Endothelial cell (in vitro differentiated cells): ENCODE results near the gene FSD1. TPM values are rescaled to one million over a fixed set of nuclear protein-coding genes. Genes with fewer than 3 reads are reported as not detected.
A peak's percentile ranks its signal among the peaks of the same experiment; 100 is the strongest.

Source experiments
- DNase-seq: peaks from one replicate; pipeline ENCODE4 v3.0.0; 2021; ENCODE audit warnings: low spot score
- H3K27ac Mint-ChIP-seq: one replicate; pipeline ENCODE4 v1.8.0; 2021; ENCODE audit warnings: mixed read lengths, inconsistent platforms; ENCODE audit not compliant: unreplicated experiment
- H3K27me3 Mint-ChIP-seq: one replicate; pipeline ENCODE4 v1.8.0; 2021; ENCODE audit warnings: mild to moderate bottlenecking, moderate library complexity, mixed read lengths, inconsistent platforms; ENCODE audit not compliant: unreplicated experiment
- H3K36me3 Mint-ChIP-seq: one replicate; pipeline ENCODE4 v1.8.0; 2021; ENCODE audit warnings: mild to moderate bottlenecking, low read depth, mixed read lengths, inconsistent platforms; ENCODE audit not compliant: unreplicated experiment
- H3K4me1 Mint-ChIP-seq: one replicate; pipeline ENCODE4 v1.8.0; 2021; ENCODE audit warnings: mild to moderate bottlenecking, mixed read lengths, inconsistent platforms; ENCODE audit not compliant: unreplicated experiment
- H3K4me3 Mint-ChIP-seq: one replicate; pipeline ENCODE4 v1.8.0; 2021; ENCODE audit warnings: mild to moderate bottlenecking, mixed read lengths, inconsistent platforms; ENCODE audit not compliant: unreplicated experiment
- H3K9me3 Mint-ChIP-seq: one replicate; pipeline ENCODE4 v1.8.0; 2021; ENCODE audit warnings: mixed read lengths, inconsistent platforms; ENCODE audit not compliant: unreplicated experiment
- total RNA-seq: library from RNA; stranded (reverse); fragmentation: NEBNext Ultra II Directional; extraction: Animal tissue kit (Norgen Biotek cat#: 25700); gene quantifications from one replicate; pipeline ENCODE4 v1.2.1, GENCODE V29; 2021; ENCODE audit not compliant: unreplicated experiment
- TF ChIP-seq, protein P1 (sequence below): fragments of 200-600 bp; sonication (generic); IDR thresholded peaks from one replicate; pipeline ENCODE4 v1.5.0; 2021; ENCODE audit warnings: antibody characterized with exemption; ENCODE audit not compliant: unreplicated experiment

Gene FSD1
- total RNA-seq, 1 donor from 2014 or later: 19.0 TPM

- H3K4me1 Mint-ChIP-seq: no peaks in the 10 kb centered on the region
- no peaks in the 10 kb centered on the region for H3K9me3 Mint-ChIP-seq
- TF ChIP-seq, protein P1, sequence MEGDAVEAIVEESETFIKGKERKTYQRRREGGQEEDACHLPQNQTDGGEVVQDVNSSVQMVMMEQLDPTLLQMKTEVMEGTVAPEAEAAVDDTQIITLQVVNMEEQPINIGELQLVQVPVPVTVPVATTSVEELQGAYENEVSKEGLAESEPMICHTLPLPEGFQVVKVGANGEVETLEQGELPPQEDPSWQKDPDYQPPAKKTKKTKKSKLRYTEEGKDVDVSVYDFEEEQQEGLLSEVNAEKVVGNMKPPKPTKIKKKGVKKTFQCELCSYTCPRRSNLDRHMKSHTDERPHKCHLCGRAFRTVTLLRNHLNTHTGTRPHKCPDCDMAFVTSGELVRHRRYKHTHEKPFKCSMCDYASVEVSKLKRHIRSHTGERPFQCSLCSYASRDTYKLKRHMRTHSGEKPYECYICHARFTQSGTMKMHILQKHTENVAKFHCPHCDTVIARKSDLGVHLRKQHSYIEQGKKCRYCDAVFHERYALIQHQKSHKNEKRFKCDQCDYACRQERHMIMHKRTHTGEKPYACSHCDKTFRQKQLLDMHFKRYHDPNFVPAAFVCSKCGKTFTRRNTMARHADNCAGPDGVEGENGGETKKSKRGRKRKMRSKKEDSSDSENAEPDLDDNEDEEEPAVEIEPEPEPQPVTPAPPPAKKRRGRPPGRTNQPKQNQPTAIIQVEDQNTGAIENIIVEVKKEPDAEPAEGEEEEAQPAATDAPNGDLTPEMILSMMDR: no peak
- peaks cover 4% of the 10 kb centered on the region for H3K36me3 Mint-ChIP-seq
- no peak overlapping the region for H3K27ac Mint-ChIP-seq
- peak overlapping the region; percentile 25 for H3K4me3 Mint-ChIP-seq
- no peak for DNase-seq
- peaks cover 3% of the 10 kb centered on the region for H3K27me3 Mint-ChIP-seq
These were observed 1.3 kb downstream of the FSD1 start for GRCh38 chr19:4305659-4306058.

DNA sequence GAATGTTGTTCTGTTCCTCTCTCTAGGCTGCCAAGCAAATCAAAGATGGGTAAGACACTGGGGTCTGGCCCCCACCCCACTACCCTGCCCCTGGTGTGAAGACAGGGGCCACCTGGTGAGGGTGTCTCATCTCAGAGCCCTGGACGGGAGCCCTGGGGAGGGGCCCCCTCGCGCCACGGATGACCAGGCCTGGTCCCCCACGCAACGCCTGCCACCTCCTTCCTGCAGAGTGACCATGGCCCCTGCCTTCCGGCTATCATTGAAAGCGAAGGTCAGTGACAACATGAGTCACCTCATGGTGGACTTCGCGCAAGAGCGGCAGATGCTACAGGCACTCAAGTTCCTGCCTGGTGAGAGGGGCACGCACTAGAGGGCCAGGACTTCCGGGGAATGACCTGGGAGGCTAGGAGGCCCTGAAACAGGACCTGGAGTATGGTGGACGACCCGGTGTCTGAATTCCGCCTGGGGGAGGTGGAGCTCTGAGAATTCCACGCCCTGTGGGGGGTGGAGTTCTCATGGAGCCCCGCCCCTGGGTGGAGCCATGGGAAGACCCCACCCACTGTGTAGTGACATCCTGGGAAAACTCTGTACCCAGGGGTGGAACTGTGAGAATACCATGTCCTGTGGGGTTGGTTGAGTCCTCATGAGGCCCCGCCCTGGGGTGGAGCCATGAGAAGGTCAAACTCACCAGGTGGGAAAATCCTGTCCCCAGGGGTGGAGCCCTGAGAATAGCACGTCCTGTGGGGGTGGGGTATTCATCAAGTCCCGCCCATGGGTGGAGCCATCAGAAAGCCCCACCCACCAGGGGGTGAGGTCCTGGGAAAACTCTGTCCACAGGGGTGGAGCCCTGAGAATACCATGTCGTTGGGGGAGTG lies 6.1 kb downstream of the FSD1 start:
- no peaks in the 10 kb centered on the region for H3K27me3 Mint-ChIP-seq
- no peaks in the 10 kb centered on the region for H3K9me3 Mint-ChIP-seq
- H3K4me3 Mint-ChIP-seq: no peak overlapping the region
- DNase-seq: no peak
- H3K36me3 Mint-ChIP-seq: peaks cover 4% of the 10 kb centered on the region
- no peak overlapping the region for H3K27ac Mint-ChIP-seq
- H3K4me1 Mint-ChIP-seq: peaks cover 5% of the 10 kb centered on the region
- TF ChIP-seq, protein P1: no peak

- Mint-ChIP-seq H3K9me3 (no peaks in the 10 kb centered on the region), H3K36me3 (peaks cover 14% of the 10 kb centered on the region), H3K27me3 (peaks cover 2% of the 10 kb centered on the region), H3K27ac (no peak overlapping the region), H3K4me1 (peaks cover 5% of the 10 kb centered on the region), H3K4me3 (no peak overlapping the region)
- TF ChIP-seq, protein P1: no peak
- no peak for DNase-seq
These were observed 9.6 kb downstream of the FSD1 start for GRCh38 chr19:4313847-4314490.

DNA sequence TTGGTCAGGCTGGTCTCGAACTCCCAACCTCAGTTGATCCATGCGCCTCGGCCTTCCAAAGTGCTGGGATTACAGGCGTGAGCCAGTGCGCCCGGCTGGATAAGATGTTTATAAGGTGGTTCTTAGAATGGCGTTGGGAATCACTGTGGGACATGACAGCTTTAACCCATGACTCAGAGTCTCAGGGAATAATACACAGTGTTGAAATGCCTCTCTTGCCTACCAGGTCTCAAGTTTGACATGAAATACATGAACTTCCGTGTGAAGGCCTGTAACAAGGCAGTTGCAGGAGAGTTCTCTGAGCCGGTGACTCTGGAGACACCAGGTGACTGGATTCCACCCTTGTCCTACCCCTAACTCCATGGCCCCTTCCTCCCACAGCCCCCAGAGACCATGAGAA lies 12.6 kb downstream of the FSD1 start:
- no peak overlapping the region for H3K27ac Mint-ChIP-seq
- peaks cover 40% of the 10 kb centered on the region for H3K36me3 Mint-ChIP-seq
- no peak for DNase-seq
- H3K4me3 Mint-ChIP-seq: no peak overlapping the region
- no peaks in the 10 kb centered on the region for H3K9me3 Mint-ChIP-seq
- H3K4me1 Mint-ChIP-seq: peaks cover 5% of the 10 kb centered on the region
- TF ChIP-seq, protein P1: no peak
- peaks cover 9% of the 10 kb centered on the region for H3K27me3 Mint-ChIP-seq

DNA sequence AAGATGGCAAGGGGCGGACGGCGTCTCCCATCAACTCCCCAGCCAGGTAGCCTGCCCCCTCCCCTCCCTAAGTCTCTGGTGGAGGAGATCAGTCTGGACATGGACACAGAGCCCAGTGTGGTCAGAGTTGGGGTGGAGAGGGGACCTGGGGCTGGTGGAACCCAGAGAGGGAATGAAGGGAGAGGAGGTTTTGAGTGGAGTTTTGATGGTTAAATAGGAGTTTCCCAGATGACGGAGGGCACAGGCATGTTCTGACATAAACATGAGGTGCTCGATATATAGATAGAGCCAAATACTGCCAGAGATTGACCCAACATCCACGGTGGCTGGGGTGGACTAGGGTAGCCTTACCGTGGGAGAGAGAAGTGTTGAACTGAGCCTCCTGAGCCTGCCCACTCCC lies 14.1 kb downstream of the FSD1 start:
- Mint-ChIP-seq H3K9me3 (no peaks in the 10 kb centered on the region), H3K36me3 (peaks cover 43% of the 10 kb centered on the region), H3K4me3 (no peak overlapping the region), H3K4me1 (peaks cover 5% of the 10 kb centered on the region), H3K27ac (no peak overlapping the region), H3K27me3 (peaks cover 9% of the 10 kb centered on the region)
- no peak for DNase-seq
- TF ChIP-seq, protein P1: no peak
